Fibroblast of villous mesenchyme (primary cell): ENCODE measurements around the gene STH. TPM values are rescaled to one million over a fixed set of nuclear protein-coding genes. Genes with fewer than 3 reads are reported as not detected.

ENCODE experiments used
- DNase-seq: peaks from one replicate; pipeline ENCODE4 v3.0.0-alpha.2; 2010; ENCODE audit warnings: low read depth
- H3K4me3 ChIP-seq: 2 replicates; pipeline ENCODE4 v1.5.1; 2011; ENCODE audit warnings: low read depth, mild to moderate bottlenecking, low read length
- CTCF ChIP-seq: IDR thresholded peaks from 2 replicates; pipeline ENCODE4 v1.5.1; 2012; ENCODE audit warnings: low read depth, mild to moderate bottlenecking, low read length; ENCODE audit not compliant: insufficient read depth
- total RNA-seq: library from RNA; depleted of rRNA; stranded (reverse); fragments of >200 nt; gene quantifications from 2 replicates; pipeline ENCODE4 v1.2.3, GENCODE V29; 2012

The STH gene
- total RNA-seq, 1 donor = not detected

- no peak overlapping the region for H3K4me3 ChIP-seq
- no peak for DNase-seq
- TF ChIP-seq CTCF = no peak
Observed at GRCh38 chr17:45966606-45967280, 32.3 kb upstream of the STH start.

DNA sequence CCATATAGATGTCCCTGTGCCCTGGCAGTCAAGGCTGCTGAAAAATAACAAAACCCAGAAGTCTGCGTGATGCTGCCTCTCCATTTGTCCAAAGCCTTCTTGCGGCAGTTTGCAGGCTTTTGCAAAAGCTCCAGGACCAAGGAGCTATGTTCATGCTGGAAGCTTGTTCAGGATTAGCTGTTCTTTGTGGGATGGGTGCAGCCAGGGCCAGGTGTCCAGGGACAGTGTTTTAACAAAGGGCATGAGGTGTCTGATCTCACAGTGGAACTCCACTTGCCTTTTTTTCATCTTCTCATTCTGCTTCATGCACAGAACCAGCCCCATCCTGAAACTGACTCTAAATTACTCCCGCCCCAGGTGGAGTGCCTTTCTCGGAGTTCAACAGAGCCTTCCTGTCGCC, 31.7 kb upstream of the STH start:
- H3K4me3 ChIP-seq = no peak overlapping the region
- no peak for DNase-seq
- no peak for TF ChIP-seq CTCF

DNA sequence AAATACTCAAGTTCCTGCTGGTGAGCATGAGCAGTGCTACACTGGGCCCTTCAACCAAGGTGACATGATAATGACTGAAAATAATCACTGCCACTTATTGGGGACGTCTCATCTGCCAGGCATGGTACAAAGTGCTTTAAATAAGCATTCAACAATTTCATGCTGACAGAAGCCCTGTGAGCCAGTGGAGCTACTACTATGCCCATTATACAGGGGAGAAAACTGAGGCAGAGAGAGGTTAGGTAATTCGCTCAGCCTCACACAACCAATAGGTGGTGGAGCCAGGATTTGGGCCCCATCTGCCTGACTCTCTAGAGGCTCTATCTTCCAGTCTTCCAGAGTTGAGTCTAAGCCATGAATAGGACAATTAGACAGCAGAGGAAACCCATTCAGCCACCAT, 30.3 kb upstream of the STH start:
- no peak overlapping the region for H3K4me3 ChIP-seq
- no peak for DNase-seq
- no peak for TF ChIP-seq CTCF

DNA sequence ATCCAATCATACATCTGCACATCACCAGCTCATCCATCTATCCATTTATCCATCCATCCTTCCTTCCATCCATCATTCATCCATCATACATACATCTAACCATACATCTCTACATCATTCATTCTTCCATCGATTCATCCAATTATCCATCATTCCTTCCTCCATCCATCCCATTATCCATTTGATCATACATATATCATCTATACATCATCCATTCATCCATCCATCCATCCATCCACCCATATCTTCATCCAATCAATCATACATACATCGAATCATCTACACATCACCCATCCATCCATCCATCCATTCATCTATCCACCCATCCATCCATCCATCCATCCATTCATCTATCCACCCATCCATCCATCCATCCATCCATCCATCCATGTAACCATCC, 29.3 kb upstream of the STH start:
- H3K4me3 ChIP-seq = no peak overlapping the region
- no peak for TF ChIP-seq CTCF
- no peak for DNase-seq

DNA sequence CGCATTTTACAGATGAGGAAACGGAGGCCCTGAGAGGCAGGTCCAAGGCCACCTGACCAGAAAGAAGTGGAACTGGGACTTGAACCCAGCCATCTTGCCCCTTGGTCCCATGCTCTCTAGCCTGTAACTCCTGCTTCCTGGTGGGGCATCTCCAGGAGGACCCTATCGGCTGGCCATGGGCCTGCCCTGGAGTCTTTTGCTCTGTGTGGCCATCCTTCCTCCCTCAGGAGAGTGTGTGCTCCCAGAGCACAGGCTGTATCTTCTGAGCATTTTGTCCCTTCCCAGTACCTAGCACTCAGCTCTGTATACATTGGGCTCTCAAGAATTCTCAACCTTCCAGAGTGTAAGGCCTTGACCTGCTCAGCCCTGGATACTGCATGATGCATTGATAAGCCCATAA, 28.4 kb upstream of the STH start:
- no peak overlapping the region for H3K4me3 ChIP-seq
- DNase-seq = no peak
- no peak for TF ChIP-seq CTCF

DNA sequence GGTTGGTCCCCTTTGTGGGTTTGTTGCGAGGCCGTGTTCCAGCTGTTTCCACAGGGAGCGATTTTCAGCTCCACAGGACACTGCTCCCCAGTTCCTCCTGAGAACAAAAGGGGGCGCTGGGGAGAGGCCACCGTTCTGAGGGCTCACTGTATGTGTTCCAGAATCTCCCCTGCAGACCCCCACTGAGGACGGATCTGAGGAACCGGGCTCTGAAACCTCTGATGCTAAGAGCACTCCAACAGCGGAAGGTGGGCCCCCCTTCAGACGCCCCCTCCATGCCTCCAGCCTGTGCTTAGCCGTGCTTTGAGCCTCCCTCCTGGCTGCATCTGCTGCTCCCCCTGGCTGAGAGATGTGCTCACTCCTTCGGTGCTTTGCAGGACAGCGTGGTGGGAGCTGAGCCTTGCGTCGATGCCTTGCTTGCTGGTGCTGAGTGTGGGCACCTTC, 27.3 kb upstream of the STH start:
- TF ChIP-seq CTCF = no peak
- no peak overlapping the region for H3K4me3 ChIP-seq
- DNase-seq = no peak

DNA sequence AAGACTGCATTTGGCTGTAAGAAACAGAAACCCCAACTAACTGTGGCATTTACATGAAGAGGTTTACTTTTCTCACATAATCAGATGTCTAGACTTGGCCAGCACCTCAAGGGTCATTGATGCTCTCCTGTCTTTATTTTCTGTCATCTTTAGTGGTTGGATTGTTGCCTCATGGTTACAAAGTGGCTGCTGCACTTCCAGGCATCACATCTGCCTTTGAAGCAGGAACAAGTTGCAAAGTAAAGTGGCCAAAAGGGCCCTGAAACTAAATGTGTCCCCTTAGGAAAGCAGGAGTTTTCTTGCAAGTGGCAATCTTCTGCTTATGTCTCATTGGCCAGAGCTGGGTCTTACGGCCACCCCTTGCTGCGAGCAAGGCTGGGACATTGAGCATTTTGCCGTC, 26.5 kb upstream of the STH start:
- no peak overlapping the region for H3K4me3 ChIP-seq
- TF ChIP-seq CTCF = no peak
- DNase-seq = no peak
